GM18858 (cell line): ENCODE measurements around the gene MYL12A.

Source experiments
- ATAC-seq: cut with Tn5 transposase; IDR thresholded peaks from one replicate; pipeline ENCODE4 v1.9.1; 2021; ENCODE audit not compliant: unreplicated experiment

MYL12A gene

DNA sequence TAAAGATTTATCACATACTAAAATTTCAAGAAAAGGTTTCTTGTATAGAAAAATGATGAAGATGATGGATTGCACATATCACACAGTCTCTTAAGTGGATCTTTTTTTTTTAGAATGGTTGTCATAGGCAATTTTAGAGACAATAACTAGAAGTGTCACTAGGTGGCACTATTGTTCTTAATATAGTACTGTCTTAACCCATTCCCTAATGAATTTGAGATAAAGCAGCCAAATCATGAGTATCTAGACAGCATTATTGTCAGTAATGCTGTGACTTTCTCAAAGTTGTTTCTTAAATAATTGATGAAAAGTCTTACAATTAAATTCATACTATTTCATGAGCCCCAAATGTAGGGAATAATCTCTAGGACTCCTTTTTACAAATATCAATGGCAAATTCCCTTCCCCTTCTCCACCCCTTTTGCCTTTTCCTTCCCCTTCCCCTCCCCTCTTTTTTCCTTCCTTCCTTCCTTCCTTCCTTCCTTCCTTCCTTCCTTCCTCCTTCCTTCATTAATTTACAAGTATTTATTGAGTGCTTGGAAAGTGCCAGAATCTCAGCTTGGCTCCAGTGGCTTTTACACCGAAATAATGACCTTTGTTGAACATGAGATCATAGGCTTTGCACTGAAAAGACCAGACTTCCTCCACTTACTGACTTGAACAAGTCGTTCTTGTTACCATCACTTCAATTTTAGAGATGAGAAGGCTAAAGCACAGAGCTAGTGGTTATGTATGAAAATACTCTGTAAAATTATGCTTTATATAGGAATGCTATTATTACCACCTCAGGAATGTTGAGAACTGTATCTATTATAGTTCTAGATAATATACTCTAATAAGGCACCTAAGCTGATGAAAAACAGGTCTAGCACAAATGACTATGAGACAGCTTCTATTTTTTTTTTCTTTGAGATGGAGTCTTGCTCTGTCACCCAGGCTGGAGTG, 34.1 kb downstream of the MYL12A start:
- no peak for ATAC-seq

DNA sequence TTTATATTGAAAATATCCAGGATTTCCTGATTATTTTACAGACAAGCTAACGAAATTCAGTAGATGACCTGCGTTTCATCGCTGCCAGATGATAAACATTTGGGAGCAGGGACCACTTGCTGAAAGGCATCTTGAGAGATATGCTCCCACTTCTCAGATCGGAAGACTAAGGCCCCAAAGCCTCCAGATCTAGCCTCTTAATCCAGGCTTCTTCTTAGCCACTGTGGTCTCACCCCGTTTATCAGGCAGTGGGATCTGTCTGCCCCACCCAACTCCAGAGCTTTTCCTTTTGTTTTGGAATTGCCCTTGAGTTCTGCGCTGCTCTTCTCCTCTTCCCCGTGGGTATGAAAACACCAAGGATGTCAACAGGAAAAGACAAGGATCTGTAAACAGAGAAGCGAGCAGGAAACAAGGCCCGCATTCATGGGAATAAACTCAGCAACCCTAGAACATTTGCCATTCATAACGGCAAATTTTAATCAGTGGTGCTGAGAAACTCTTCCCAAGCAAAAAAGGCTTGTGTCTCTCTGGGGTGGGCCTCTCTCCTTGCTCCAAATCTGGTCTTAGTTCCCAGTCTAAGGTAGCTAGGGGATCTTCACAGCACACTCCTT, 35.8 kb downstream of the MYL12A start:
- no peak for ATAC-seq

DNA sequence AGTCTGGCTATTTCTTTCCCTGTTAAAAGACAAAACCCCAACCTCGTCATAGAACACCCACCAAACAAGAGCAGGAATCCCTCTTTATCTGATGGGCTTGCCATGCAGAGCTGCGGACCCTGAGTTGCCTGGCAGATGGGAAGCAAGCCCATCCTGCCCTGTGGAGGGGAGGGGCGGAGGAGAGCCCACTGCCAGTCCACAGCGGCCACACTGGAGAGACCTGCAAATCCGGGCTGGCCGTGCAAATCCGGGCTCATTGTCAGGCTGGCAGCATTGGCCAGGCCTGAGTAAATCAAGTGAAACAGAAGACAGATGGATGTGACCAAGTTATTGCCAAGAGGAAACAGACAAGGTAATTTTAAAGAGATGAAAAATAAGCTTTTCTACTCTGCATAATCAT, 36.3 kb downstream of the MYL12A start:
- no peak for ATAC-seq

DNA sequence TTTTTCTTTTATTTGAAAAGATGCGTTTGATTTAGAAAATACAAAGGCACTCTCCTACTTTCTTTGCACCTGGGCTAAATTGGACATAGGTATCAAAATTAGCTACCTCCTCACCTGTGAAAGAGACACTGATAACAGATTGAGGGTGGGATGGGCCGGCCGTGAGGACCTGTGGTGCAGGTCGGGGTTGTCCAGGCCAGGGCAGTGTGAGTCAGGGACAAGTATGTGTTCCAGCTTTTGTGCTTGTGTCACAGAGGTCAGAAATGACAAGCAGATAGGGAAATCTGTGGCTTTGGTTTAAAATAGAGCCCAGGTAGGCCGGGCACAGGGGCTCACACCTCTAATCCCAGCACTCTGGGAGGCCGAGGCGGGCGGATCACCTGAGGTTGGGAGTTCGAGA, 36.9 kb downstream of the MYL12A start:
- no peak for ATAC-seq

DNA sequence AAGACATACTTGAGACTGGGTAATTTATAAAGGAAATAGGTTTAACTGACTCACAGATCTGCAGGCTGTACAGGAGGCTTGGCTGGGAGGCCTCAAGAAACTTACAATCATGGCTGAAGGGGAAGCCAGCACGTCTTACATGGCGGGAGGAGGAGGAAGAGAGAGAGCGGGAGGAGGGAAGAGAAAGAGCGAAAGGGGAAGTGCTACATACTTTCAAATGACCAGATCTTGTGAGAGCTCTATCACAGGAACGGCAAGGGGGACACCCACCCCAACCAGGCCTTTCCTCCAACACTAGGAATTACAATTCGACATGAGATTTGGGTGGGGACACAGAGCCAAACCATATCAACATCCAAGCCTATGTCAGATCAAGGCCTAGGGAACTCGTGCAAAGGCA, 38.6 kb downstream of the MYL12A start:
- no peak for ATAC-seq

DNA sequence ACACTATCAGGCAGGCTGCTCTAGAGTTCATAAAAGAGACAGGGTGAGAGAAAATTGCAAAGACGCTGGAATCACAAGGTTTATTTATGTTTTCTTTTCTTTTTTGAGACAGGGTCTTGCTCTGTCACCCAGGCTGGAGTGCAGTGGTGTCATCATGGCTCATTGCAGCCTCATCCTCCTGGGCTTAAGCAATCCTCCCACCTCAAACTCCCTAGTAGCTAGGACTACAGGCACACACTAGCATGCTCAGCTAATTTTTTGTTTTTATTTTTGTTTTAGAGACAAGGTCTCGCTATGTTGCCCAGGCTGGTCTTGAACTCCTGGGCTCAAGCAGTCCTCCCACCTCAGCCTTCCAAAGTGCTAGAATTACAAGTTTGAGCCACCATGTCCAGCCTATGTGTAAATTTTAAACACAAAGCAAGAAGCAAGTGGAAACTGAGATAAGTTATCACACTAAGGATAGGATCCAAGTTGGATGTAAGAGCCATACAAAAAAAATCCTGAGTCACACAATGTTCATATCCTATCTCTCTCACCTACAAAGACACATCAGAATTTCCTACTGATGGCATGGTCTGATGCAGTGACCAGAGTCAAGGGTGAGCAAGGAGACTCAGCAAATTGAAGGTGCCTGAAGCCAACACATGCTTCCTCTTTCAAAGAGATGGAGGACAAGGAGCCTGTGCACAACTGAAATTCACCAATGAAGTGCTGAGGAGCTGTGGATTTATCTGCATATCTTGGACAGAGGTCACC, 45.8 kb downstream of the MYL12A start:
- no peak for ATAC-seq

DNA sequence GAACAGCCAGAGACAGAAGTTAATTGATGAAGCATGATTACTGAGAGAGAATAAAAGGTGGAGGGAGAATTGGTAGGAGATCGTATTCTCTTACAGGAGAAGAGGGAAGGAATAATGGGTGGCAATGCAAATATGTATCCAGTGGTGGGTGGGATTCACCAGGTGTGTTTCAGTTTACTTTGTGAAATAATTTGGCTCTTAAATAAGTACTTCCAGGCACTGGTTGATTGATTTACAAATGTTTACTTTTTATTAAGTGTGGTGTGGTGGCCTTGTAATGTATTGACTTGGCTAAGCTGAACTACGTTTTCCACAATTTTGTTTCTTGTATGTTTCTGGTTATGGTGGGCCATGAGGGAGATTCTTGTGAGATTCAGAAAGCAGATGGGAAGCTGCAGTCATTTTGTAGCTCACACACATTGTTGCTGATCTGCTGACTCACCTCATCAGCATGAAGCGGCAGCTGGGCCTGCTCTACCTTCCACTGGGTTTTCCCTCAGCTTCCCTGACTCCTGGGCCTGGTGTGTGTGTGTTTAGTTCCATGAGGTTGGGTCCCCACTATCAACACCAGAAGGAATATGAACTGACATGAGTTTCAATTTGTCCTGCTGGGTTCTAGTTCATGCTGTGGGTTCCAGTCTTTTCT, 47.0 kb downstream of the MYL12A start:
- ATAC-seq: no peak

DNA sequence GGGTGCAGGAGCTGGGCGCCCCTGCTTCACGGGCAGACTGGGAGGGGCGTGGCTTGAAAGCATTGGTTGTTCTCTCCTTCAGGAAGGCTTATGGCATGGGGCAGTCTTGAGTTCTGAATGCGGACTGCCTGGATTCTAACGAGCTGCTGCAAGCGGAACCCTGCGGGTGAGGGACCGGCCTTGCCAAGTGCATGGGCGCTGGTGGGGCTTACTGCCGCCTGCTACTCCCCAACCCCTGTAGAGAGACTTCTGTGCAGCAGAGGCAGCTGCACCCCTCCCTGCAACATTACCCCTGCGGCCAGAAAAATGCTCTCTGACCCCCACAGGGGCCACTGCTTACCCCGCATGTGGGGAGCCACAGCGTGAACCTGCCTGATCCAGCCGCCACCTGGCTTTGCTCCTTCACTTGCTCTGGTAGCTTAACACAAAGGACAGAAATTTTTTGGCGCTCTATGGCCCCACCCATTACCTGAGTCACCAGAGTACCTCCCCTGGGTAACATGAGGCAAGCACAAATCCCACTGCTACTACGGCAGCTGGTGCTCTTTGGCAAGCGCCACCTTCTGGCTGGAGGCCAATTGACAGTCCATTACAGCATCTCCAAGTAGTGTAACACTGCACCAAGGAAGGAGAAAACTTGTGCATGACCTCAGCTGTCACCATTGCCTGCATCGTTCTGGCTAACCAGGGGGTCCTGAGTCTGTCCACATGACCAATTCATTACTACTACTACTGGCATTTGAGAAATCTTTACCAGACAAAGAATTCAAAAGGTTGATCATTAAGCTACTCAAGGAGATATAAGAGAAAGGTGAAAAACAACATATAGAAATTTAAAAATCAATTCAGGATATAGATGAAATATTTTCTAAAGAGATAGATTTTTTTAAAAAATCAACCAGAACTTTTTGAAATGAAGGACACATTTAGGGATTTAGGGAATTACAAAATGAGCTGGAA, 49.7 kb downstream of the MYL12A start:
- peak; percentile 98 for ATAC-seq

DNA sequence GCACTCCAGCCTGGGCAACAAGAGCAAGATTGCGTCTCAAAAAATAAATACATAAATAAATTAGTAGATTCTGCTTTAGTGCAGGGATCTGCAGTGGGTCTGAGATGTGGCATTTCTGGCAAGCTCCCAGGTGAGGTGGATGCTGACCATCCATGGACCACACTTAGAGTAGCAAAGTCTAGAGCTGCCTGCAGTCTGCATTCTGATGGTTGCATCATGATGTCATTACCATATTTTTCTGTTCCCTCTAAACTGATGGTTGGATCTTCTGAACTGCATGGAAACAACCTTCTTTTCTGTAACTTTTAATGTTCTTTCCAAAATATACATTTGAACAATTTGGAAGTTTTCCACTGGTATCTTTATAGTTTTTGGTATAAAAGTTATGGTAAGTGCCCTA, 57.2 kb downstream of the MYL12A start:
- no peak for ATAC-seq

DNA sequence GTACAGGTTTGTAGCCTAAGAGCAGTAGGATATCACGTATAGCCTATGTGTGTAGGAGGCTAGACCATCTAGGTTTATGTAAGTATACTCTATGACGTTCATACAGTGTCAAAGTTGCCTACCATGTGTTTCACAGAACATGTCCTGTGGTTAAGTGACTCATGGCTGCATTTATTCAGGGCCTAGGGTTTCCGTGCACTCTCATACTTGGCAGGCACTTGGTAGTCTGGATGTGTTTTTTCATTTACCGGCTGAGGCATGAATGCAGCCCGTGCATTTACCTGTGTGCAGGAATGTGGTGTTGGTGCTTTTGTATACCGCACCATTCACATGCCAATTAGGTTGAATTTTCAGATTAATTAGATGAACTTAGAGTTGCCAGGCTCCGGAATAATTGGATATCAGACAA, 57.8 kb downstream of the MYL12A start:
- no peak for ATAC-seq
